Muscle layer of duodenum (tissue), 2 donors: Measurements from ENCODE around the gene IQCE.

ENCODE experiments used
- H3K27ac ChIP-seq: one replicate; pipeline ENCODE4 v1.7.0; 2013; ENCODE audit warnings: mild to moderate bottlenecking, low read length
- H3K27me3 ChIP-seq: one replicate; pipeline ENCODE4 v1.7.0; 2013; ENCODE audit warnings: low read depth, mild to moderate bottlenecking, control low read depth, low read length
- H3K36me3 ChIP-seq, 2 donors: one replicate each; pipeline ENCODE4 v1.7.0; 2013; ENCODE audit warnings: low read length in 2 of 2, control low read depth in 1 of 2, mild to moderate bottlenecking in 1 of 2; ENCODE audit not compliant: insufficient read depth in 2 of 2, control insufficient read depth in 1 of 2
- H3K4me1 ChIP-seq, 2 donors: one replicate each; pipeline ENCODE4 v1.7.0; 2013; ENCODE audit warnings: low read length in 2 of 2, mild to moderate bottlenecking in 2 of 2, control low read depth in 1 of 2, moderate library complexity in 1 of 2; ENCODE audit not compliant: insufficient read depth in 2 of 2, control insufficient read depth in 1 of 2
- H3K4me3 ChIP-seq, 2 donors: one replicate each; pipeline ENCODE4 v1.7.0; 2013; ENCODE audit warnings: low read length in 2 of 2, low read depth in 1 of 2, mild to moderate bottlenecking in 1 of 2
- H3K9me3 ChIP-seq, 2 donors: one replicate each; pipeline ENCODE4 v1.7.0; 2013; ENCODE audit warnings: low read length in 2 of 2, control low read depth in 1 of 2, mild to moderate bottlenecking in 1 of 2; ENCODE audit not compliant: control insufficient read depth in 1 of 2
- donor health status: healthy.

Gene IQCE

GRCh38 chr7:2621061-2621828 is 62.5 kb downstream of the IQCE start:
- no peak overlapping the region for H3K4me3 ChIP-seq

GRCh38 chr7:2621948-2622640 is 63.3 kb downstream of the IQCE start:
- H3K27ac ChIP-seq, result no peak overlapping the region

More at GRCh38 chr7:2621061-2621828, 62.5 kb downstream of the IQCE start:
- Histone ChIP-seq H3K4me1 (peaks cover 3 to 50% of the 10 kb centered on the region in 2 donors), H3K9me3 (no peaks in the 10 kb centered on the region), H3K36me3 (no peaks in the 10 kb centered on the region), H3K27ac (no peak overlapping the region), H3K27me3 (no peaks in the 10 kb centered on the region)

GRCh38 chr7:2622869-2623697 is 64.3 kb downstream of the IQCE start:
- H3K4me1 ChIP-seq, result peaks cover 3 to 44% of the 10 kb centered on the region in 2 donors
- H3K27ac ChIP-seq, result no peak overlapping the region
- no peak overlapping the region for H3K4me3 ChIP-seq
- no peaks in the 10 kb centered on the region for H3K27me3 ChIP-seq
- H3K36me3 ChIP-seq, result no peaks in the 10 kb centered on the region
- H3K9me3 ChIP-seq, result no peaks in the 10 kb centered on the region

More at GRCh38 chr7:2621948-2622640, 63.3 kb downstream of the IQCE start:
- Histone ChIP-seq H3K27me3 (no peaks in the 10 kb centered on the region), H3K4me3 (no peak overlapping the region), H3K4me1 (peaks cover 3 to 52% of the 10 kb centered on the region in 2 donors), H3K36me3 (no peaks in the 10 kb centered on the region), H3K9me3 (no peaks in the 10 kb centered on the region)

GRCh38 chr7:2623698-2624014 is 64.9 kb downstream of the IQCE start:
- no peaks in the 10 kb centered on the region for H3K36me3 ChIP-seq
- no peaks in the 10 kb centered on the region for H3K27me3 ChIP-seq
- peaks cover 3 to 38% of the 10 kb centered on the region in 2 donors for H3K4me1 ChIP-seq
- H3K27ac ChIP-seq, result no peak overlapping the region
- H3K9me3 ChIP-seq, result no peaks in the 10 kb centered on the region
- no peak overlapping the region for H3K4me3 ChIP-seq

GRCh38 chr7:2624293-2624886 is 65.6 kb downstream of the IQCE start:
- peaks cover 3 to 34% of the 10 kb centered on the region in 2 donors for H3K4me1 ChIP-seq
- no peaks in the 10 kb centered on the region for H3K9me3 ChIP-seq
- H3K27me3 ChIP-seq, result no peaks in the 10 kb centered on the region
- no peak overlapping the region for H3K27ac ChIP-seq
- no peaks in the 10 kb centered on the region for H3K36me3 ChIP-seq
- no peak overlapping the region for H3K4me3 ChIP-seq

GRCh38 chr7:2626498-2627117 is 67.8 kb downstream of the IQCE start:
- peaks cover 0 to 31% of the 10 kb centered on the region in 2 donors for H3K4me1 ChIP-seq
- no peak overlapping the region for H3K27ac ChIP-seq
- no peak overlapping the region for H3K4me3 ChIP-seq
- H3K36me3 ChIP-seq, result no peaks in the 10 kb centered on the region
- H3K9me3 ChIP-seq, result no peaks in the 10 kb centered on the region
- no peaks in the 10 kb centered on the region for H3K27me3 ChIP-seq

- Histone ChIP-seq H3K9me3 (no peaks in the 10 kb centered on the region), H3K27me3 (no peaks in the 10 kb centered on the region), H3K27ac (no peak overlapping the region), H3K4me3 (no peak overlapping the region), H3K4me1 (peaks cover 0 to 27% of the 10 kb centered on the region in 2 donors), H3K36me3 (no peaks in the 10 kb centered on the region)
Measured at GRCh38 chr7:2627258-2628129, 68.7 kb downstream of the IQCE start.

- H3K36me3 ChIP-seq, result no peaks in the 10 kb centered on the region
- no peak overlapping the region for H3K27ac ChIP-seq
- H3K27me3 ChIP-seq, result no peaks in the 10 kb centered on the region
- peaks cover 0 to 28% of the 10 kb centered on the region in 2 donors for H3K4me1 ChIP-seq
- H3K4me3 ChIP-seq, result no peak overlapping the region
- no peaks in the 10 kb centered on the region for H3K9me3 ChIP-seq
Measured at GRCh38 chr7:2628130-2628482, 69.3 kb downstream of the IQCE start.

- Histone ChIP-seq H3K27ac (no peak overlapping the region), H3K4me3 (no peak overlapping the region), H3K9me3 (no peaks in the 10 kb centered on the region), H3K4me1 (peaks cover 0 to 28% of the 10 kb centered on the region in 2 donors), H3K27me3 (no peaks in the 10 kb centered on the region), H3K36me3 (no peaks in the 10 kb centered on the region)
Measured at GRCh38 chr7:2628891-2629290, 70.1 kb downstream of the IQCE start.
